Heart left ventricle (tissue), 13 donors: ENCODE results near the gene CHD5.

Experiments
- POLR2A ChIP-seq, 2 donors: fragments of 450-650 bp; IDR thresholded peaks; one replicate each; pipeline ENCODE4 v1.6.1; 2017; ENCODE audit warnings: antibody characterized with exemption in 2 of 2, mild to moderate bottlenecking in 2 of 2, moderate library complexity in 2 of 2
- TF ChIP-seq, protein P1 (sequence below), 12 donors: fragments of 200-600 bp; sonication (generic) in 4 of 12; IDR thresholded peaks; one replicate each; pipeline versions ENCODE4 v1.5.0 to v1.8.0; 2018 to 2022; ENCODE audit warnings: antibody characterized with exemption in 12 of 12, mild to moderate bottlenecking in 5 of 12
- donor health status: ischemic (EF 13 %, LVEDD 7.1; RV severe dilation, severe dysfunction).
- donor health status: DM: no; HTN: yes; CAD: no.
- donor health status: DM: no; HTN: no; CAD: no.
- donor health status: ischemic (EF 25% LVEDD 6.9; RV normal size, moderate dysfunction).
- donor health status: ischemic (EF 25% LVEDD 5.7; RV mildly dilated, moderate dysfunction).
- donor health status: ischemic (EF 35%, LVEDD 5.7; RV mildly dilated, moderate dysfunction).
- donor health status: nonischemic (EF 11% LVEDD 7.7; RV severe dilation, severe dysfunction).
- donor health status: DM: yes; HTN: yes; CAD: no.
- donor health status: PGD.
- donor health status: ischemic (EF 29% LVEDD 5.4; RV normal size, mild dysfunction).
- donor health status: nonischemic (EF 23%, LVEDD 6.1; RV moderate dilation, normal function).

DNA sequence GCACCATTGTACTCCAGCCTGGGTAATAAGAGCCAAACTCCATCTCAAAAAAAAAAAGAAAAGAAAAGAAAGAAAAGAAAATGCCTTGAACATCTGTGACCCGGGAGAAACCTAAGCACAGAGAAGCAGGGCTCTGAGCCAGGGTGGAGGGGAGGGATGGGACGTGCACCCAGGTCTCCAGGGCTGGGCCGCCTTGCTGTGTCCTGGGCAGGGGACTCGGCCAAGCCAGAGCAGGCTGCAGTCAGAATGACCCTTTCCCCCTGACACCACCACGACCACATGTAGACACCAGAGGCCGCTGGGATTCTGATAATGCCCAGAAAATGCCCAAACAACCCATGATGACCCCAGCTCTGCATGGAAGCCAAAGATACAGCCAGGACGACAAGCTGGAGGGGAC is 17.8 kb downstream of the CHD5 start:
- no peak for TF ChIP-seq POLR2A (IDR thresholded peaks at IDR 0.05)
- TF ChIP-seq, protein P1, sequence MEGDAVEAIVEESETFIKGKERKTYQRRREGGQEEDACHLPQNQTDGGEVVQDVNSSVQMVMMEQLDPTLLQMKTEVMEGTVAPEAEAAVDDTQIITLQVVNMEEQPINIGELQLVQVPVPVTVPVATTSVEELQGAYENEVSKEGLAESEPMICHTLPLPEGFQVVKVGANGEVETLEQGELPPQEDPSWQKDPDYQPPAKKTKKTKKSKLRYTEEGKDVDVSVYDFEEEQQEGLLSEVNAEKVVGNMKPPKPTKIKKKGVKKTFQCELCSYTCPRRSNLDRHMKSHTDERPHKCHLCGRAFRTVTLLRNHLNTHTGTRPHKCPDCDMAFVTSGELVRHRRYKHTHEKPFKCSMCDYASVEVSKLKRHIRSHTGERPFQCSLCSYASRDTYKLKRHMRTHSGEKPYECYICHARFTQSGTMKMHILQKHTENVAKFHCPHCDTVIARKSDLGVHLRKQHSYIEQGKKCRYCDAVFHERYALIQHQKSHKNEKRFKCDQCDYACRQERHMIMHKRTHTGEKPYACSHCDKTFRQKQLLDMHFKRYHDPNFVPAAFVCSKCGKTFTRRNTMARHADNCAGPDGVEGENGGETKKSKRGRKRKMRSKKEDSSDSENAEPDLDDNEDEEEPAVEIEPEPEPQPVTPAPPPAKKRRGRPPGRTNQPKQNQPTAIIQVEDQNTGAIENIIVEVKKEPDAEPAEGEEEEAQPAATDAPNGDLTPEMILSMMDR (IDR thresholded peaks at IDR 0.05) = no peak
